GM18508 (cell line): ENCODE data around the gene CRHR1.
"Not testable (repeated sequence)": the region's sequence is repeated elsewhere in the genome, so short reads cannot be mapped to it uniquely, and the experiment has no call there.

Source experiments
- ATAC-seq: cut with Tn5 transposase; IDR thresholded peaks from one replicate; pipeline ENCODE4 v1.9.1; 2021; ENCODE audit warnings: moderate number of reproducible peaks; ENCODE audit not compliant: insufficient read depth, unreplicated experiment

CRHR1 gene

DNA sequence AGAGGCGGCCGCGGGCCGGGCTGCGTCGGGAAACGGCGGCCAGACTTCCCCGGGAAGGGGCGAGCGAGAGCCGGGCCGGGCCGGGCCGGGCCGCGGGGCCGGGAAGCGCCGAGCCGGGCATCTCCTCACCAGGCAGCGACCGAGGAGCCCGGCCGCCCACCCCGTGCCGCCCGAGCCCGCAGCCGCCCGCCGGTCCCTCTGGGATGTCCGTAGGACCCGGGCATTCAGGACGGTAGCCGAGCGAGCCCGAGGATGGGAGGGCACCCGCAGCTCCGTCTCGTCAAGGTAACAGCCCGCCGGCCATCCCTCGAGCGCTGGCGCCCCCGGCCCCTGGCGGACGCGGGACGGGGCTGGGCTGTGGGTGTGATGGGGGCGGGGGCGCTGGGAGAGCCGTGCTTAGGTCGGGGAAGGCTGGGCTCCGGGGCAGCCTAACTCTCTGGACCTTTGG is at the start of gene CRHR1:
CRHR1 (plus strand) TSS at position 28 of the 448 bp plus-strand sequence; CDS start at position 253, 225 bp downstream.
- no peak for ATAC-seq

DNA sequence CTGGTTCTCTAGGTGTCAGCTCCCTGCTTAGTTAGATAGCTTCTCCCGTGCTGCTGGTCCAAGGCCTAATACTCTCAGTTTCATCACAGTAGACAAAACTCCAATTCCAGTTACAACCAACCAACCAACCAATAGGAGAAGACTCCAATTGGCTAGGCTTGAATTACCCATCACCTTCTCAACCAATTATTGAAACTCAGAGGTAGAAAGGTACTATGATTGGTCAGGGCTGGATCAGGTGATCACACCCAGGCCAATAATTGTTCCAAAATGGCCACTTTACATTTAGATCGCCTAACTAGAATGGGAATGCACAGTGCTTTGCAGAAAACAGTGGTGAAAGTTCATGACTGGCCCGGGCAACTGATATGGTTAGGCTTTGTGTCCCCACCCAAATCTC is 49.5 kb upstream of the CRHR1 start:
- no peak for ATAC-seq

DNA sequence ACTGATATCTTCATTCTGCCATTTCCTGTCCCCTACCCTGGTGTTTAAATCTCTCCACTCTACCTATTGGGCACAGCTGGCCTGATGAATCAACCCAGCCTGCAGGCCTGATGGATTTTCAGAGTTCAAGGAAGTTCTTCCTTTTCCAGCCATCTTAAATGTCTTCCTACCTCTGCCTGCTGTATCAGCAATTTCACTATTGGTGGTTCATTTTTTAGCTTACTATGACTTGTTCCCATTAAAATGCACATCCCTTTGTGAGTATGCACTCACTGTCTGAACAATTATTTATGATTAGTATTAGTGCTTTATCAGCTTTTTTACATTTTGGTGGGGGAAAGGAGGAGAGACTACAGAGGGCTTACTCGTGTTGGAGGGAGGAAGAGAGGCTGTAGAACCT is 48.6 kb upstream of the CRHR1 start:
- ATAC-seq, result no peak

DNA sequence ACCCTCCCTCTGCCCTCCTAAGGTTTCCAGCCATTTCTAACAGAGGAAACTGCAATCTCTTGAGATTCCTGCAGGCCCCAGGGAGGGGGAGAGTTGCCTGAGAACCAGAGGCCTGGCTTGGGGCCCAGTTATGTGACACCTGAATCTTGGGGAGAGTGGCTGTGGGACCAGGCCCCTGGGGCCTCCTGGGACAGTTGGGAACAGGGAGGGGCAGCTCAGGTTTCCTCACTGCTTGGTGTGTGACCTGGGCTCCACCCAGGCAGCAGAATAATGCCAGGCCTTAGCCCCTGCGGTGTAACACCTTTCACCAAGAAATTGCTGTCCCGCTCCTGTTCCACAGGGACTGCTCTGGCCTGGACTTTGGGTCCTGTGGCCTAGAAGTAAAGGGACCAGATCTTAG is 44.3 kb upstream of the CRHR1 start:
- ATAC-seq, result no peak

DNA sequence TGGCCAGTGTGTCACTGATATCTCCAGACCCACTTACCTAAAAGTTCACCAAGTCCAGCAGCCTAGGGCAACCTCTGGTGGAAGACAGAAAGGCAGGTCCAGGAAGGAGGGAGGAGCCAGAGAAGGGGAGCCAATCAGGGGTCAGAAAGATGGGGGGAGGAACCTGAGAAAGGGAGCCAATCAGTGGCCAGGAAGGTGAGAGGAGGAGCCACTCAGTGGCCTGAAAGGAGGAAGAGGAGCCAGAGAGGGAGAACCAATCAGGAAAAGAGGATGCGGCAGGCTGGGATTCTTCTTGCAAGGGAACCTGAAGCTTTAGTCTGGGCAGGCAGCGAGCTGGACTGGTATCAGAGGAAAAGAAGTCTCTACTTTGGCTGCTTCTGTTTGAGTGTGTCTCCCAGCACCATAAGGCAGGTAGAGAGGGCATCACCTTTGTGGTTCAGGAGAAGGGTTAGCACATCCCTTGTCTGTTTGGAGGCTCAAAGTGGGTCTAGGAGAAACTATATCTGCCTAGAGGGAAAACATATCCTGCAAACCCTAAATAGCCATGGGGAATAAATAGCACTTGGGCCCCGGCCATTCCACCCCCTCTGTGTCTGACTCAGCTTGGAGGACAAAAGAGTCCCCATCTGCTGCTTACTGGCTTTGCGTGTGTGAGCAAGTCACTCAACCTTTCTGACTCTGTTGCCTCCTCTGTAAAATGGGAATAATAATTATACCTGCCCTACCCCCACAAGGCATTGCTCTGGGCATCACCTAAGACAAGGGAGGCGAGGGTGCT is 43.4 kb upstream of the CRHR1 start:
- no peak for ATAC-seq

DNA sequence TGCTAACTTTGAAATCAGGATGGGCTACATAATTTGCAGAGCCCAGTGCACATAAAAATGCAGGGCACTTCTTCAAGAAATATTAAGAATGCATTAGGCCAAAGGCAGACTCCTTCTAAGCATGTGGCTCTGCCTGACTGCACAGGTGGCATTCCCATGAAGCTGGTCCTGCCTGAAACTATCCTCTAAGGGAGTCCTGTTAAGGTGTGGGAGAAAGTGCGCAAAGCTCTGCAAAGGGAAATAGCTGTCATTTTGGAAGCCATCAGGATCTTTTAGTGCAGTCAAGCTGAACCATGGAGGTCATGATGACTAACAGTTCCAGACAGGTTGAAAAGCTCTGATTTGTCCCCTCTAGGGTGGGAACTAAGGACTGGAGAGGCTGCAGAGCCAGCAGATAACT is 41.9 kb upstream of the CRHR1 start:
- no peak for ATAC-seq

DNA sequence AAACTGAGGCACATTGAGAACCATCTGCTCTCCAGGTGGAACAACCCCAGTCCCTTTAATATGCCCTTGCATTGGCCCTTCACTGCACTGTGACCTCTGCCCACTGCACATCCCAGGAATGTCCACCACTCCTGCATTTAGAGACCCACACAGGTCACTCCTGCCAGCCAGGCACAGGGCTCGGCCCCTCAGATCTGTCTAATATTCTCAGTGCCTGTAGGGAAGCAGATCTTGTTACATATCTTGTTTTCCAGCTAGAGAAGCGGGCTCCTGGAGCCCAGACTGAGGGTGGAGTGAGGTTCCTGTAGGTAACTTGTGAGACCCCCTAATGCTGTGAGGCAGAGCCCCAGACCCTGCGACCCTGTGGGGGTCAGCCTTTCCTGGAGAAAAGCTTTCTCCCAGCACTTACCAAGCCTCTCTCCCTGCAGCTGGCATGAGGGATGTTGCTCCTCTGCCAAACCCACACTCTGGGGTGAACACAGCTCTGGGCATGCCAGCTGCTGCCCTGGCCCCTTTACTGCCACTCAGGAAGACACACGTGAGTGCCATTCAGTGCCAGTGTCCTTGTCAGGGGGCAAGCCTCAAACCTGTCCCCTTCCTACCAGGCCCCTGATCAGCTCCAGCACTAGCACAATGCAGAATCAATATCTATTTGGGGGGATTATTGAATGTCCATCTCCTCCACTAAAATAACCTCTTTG is 40.3 kb upstream of the CRHR1 start:
- ATAC-seq, result no peak

DNA sequence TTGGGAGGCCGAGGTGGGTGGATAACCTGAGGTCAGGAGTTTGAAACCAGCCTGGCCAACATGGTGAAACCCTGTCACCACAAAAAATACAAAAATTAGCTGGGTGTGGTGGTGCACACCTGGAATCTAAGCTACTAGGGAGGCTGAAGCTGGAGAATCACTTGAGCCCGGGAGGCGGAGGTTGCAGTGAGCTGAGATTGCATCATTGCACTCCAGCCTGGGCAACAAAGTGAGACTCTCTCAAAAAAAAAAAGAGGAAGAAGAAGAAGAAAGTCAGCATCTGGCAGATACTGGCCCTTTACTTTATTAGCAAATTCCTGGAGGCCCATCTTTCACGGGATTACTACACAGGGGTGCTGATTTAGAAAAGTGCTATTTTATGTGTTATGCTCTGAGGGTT is 39.3 kb upstream of the CRHR1 start:
- ATAC-seq, result not testable (repeated sequence)

DNA sequence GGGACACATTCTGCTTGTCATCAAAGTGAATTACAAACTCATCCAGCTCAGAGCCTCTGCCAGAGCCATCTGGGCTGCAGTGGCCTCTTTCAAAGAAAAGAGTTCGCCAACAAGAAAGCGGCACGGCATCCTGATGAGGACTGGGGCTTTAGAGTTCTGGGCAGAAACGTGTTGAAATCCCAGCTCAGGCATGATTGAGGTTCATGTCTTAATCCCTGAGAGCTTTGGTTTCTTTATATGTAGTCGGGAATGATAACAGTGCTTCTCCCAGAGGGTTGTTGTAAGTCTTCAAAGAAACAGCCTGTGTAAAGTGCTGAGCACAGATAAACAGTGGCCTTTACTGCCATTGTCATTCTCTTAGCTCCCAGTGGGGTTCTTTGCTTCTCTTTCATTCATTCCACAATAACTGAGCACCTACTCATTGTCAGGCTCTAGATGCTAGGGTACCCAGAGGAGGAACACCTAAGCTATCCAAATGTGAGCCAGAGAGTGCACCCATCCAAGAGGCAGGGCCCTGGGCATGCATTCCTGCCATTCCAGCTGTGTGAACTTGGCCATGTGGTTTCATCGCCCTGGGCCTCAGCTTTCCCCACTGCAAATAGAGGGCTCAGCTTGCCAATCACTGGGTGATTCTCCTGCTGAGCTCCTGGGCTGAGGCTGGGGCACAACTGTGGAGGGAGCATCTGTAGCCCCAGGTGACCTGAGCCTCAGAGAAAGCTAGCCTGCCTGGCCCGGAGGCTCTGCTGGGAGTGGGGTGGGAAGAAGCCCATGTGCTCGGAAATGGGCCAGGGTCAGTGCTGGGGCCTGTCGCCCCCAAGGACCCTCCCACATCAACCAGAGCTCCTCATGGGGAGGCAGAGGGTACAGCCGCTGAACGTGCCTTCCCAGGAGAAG is 38.3 kb upstream of the CRHR1 start:
- ATAC-seq, result no peak

DNA sequence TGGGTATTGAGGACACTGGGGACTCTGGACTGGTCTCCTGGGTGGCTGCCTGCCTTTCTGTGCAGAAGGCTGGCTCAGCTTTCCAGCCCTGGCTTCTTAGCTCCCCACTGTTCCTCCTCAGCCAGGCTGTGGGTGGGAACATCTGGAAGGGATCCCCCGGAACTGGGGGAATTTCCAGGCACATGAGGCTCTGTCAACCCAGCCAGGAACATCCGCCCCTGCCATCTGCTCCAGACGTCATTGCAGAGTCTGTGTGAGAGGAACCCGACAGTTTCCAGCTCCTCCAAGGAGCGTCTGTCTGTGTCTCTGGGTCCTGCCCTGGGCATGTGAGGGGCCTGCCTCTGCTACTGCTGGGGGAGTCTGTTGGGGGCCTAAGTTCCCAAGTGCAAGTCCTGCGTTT is 36.2 kb upstream of the CRHR1 start:
- no peak for ATAC-seq

DNA sequence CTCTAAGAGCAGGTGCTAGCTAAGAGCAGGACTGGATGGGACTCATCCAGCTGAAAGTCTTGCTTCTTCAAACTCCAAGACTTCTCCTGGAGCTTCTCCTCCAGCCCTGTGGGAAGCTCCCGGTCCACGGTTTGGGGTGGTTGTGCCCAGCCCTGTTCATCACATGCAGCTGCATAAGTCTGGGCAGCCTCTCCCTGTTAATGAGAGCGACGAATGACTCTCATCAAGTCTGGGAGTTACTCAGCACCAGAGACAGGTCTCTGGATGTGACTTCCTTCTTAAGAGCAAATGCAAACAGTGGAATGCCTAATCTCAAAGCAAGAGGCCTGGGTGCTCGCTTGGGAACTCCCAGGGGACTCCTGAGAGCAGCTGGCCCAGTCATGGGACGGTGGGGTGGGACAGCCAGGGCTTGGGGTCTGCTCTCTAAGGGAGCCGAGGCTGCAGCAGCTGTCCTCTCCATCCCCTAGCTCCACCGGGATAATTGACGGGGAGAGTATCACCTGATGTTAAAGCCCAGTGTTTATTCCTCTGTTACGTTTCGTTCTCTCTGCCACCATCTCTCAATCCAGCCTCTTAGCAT is 35.3 kb upstream of the CRHR1 start:
- no peak for ATAC-seq

DNA sequence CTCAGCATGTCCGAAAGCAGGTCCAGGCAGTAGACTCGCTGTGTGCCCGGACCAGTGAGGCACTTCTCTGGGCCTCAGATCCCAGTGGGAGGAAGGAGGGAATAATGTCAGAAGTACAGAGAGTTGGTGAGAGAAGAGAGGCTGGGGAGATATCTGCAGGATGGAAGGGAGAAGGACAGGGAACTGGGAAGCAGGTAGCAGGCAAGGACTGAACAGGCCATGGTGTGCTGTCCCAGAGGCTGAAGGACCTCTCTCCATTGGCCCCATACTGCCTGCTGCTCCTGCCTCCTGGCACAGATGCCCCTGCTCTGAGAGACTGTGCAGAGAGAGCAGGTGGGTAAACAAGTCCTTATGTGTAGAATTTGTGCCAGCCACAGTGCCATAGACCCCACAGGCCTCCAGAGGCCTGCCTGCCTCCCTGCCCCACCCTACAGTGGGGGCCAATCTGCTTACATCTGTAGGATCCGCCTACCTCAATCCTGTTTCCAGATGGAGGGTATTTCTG is 34.2 kb upstream of the CRHR1 start:
- ATAC-seq, result no peak

DNA sequence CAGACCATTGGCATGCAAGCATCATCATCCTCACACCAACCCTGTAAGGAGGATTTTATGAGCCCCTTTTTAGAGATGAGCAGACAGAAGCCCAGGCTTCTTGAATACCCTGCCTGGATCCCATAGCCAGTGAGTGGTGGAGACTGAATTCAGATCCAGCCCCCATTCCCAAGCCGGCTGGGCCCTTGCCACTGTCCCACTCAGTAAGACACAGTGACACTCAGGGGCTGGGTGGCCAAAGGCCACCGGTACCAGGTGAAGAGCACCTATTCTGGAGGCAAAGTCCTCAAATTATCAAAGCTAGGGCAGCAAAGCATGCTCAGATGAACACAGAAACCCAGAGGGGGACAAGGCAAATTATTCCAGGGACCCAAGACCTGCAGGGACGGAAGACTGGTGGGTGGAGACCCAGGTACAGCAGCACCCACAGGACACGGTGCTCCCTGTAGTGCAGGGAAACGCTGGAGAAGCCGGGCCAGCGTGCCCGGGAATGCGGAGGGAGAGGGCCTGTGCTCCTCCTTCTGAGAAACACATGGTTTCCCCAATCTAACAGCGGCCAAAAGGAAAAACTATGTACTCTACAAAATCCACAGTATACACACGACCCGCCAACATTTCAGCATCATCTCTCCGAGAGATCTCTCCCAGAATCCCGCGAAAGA is 33.2 kb upstream of the CRHR1 start:
- no peak for ATAC-seq

DNA sequence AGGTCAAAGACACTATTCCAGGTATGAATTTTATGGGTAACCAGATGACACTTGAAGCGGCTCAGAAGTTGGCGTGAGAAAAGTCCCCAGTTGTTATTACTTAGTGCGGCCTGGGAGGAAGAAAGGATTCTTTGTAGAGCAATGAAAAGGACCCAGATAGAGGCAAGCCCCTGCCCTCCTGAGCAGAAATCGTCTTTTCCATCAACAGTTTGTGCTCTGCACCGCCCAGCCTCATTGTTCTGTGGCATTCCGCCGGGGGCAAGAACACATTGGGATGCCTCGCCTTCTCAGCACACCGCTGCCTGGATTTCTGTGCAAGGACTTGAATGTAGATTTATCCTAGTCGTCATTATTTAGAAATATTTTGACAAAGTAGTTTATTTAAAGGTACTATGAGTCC is 32.7 kb upstream of the CRHR1 start:
- no peak for ATAC-seq

DNA sequence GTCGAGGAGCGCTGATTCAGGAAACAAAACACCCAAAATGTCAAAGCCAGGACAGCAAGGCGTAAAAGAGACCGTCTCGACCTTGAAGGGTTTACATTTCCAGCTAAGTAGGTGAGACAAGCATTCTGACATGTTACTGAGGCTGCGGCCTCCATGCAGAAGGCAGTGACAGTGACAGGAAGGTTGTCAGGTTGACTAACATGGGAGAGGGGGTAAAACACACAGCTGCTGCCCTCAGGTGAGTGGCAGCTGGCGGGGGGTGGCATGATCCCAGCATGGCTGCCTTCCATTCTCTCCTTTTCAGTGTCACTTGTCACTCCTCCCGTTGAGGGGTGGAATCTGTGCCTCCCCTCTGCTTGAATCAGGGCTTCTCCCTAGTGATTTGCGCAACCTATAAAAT is 31.9 kb upstream of the CRHR1 start:
- no peak for ATAC-seq

DNA sequence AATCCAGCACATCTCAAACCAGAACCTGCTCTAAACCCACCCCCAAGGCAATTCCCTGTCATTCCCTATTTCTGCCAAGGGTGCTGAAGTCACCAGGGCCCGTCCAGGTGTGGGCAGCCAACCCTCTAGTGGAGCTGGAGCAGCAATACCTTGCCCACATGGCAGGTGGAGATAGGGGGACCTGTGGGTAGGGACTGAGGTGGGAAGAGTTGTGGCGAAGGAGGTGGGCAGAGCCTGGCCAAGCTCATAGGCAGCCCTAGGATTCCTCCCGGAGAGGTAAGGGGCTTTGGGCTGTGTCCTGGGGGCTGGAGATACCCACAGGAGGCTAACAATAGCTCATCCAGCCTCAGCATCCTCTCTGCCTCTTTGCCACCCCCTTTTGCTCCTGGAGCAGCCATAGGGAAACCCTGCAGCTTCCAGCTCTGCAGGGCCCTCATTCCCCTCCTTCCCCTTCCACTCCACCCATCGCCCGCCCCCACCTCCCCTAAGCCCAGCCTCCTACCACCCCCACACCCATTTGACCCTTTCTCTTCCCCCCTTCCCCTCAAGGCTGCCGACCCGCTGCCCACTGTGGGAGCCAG is 30.4 kb upstream of the CRHR1 start:
- no peak for ATAC-seq

DNA sequence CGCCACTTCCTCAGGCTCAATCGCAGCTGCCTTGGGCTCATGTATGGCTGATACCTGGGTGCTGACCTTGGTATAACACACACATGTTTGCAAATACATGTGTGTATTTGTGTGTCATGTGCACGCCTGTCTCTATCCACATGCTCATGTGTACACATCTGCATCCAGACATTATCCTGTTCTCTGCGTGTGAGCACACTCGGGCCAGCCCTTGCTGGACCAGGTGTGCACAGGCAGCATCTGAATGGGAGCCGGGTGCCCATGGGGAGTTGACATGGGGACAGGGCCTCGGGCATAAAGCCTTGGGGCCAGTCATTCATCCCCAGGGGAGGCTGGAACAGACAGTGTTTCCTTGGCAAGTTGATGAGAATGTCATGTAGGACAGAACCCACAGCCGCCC is 29.1 kb upstream of the CRHR1 start:
- no peak for ATAC-seq

DNA sequence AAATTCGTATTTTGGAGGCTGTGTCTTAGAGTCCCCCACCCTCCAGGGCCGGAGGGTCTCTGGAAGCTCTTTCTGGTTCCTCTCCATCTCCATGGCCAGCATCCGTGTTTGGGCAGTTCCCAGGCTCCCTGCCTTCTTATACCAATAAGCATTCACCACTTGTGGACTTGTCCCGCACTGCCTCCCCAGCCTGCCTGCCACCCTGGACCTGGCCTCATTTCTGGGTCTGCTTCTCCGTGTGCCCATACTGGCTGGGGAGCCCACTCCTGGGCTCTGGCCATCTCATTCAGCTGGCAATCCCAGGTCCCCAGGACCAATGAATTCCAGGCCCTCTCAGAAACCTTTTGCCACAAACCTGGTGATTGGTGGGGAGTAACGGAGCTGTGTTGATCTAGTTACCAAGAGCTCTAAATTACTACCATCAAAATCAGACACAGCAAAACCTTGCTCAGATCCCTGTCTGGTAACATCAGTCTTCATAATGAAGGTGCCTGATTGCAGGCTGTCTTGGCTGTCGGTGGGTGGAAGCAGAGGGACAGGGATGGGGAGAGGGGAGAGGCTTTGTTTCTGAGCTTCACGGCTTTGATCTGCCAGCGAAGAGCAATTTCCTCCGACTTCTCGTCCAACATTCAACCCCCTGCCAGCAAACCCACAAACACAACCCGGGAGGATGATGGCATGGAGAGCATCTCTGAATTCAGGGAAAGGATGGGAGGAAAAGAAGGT is 27.7 kb upstream of the CRHR1 start:
- ATAC-seq, result no peak
